ENCODE results near the gene HDAC4. TPM values are rescaled to one million over a fixed set of nuclear protein-coding genes. Genes with fewer than 3 reads are reported as not detected.

HDAC4 gene
- total RNA-seq, 2 donors from 2014 or later = 9.3 to 139 TPM

DNA sequence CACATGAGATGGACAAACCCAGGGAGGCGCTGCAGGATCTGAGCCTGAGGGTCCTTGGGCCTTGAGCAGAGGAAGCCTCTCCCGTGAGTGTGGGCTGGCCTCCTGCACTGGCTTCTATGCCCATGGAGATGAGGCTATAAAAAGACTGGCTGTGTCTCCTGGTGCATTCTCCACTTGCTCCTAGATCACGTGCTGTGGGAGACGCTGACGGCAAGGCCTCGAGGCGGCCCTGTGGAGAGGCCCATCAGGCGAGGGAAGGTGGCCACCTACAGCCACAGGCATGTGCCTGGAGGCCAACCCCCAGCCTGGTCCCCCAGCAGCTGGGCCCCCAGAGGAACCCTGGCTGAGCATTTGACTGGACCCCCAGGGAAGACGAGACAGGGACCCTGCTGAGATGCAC is 354.0 kb downstream of the HDAC4 start:
- TF ChIP-seq, protein P1, sequence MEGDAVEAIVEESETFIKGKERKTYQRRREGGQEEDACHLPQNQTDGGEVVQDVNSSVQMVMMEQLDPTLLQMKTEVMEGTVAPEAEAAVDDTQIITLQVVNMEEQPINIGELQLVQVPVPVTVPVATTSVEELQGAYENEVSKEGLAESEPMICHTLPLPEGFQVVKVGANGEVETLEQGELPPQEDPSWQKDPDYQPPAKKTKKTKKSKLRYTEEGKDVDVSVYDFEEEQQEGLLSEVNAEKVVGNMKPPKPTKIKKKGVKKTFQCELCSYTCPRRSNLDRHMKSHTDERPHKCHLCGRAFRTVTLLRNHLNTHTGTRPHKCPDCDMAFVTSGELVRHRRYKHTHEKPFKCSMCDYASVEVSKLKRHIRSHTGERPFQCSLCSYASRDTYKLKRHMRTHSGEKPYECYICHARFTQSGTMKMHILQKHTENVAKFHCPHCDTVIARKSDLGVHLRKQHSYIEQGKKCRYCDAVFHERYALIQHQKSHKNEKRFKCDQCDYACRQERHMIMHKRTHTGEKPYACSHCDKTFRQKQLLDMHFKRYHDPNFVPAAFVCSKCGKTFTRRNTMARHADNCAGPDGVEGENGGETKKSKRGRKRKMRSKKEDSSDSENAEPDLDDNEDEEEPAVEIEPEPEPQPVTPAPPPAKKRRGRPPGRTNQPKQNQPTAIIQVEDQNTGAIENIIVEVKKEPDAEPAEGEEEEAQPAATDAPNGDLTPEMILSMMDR (IDR thresholded peaks at IDR 0.05) = no peak
- no peak for TF ChIP-seq POLR2A (IDR thresholded peaks at IDR 0.05)
- DNase-seq = no peak
- H3K36me3 ChIP-seq (replicated peaks in 1 of 2; ENCODE audit: insufficient read depth in 1 of 2, low read depth in 2 of 2) = no peaks in the 10 kb centered on the region
- H3K9me3 ChIP-seq = no peaks in the 10 kb centered on the region
- no peaks in the 10 kb centered on the region for H3K4me1 ChIP-seq
- no peak overlapping the region for H3K27ac ChIP-seq
- no peak overlapping the region for H3K4me3 ChIP-seq
- WGBS, 2 donors = 92 to 93% methylated on average over 7 to 9 of the region's 9 CpGs
- no peaks in the 10 kb centered on the region for H3K27me3 ChIP-seq
- ATAC-seq = no peak
- intact Hi-C loops (cut with DNase I) = no loop called here

DNA sequence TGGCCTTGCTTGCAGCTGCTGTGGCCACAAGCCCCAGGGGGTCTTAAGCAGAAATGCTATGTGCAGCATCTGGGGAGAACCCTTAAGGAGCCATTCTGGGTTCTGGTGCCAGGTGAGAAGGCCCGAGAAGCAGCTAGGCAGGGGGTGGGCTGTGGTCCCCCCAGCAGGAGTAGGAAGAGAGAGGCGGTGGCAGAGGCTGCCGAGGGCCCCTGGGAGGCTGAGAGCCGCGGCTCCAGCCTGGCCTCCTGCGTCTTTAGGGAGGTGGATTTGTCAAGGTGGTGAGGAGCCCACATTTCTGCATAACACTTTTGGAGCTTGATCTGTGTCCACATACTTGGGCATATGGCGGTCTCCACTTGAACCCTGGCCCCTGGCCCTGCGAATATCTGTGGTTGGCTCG is 356.5 kb downstream of the HDAC4 start:
- TF ChIP-seq, protein P1 (IDR thresholded peaks at IDR 0.05) = no peak
- no peak for TF ChIP-seq POLR2A (IDR thresholded peaks at IDR 0.05)
- ATAC-seq (no peak), DNase-seq (no peak)
- no peaks in the 10 kb centered on the region for H3K4me1 ChIP-seq
- H3K36me3 ChIP-seq (replicated peaks in 1 of 2; ENCODE audit: insufficient read depth in 1 of 2, low read depth in 2 of 2) = no peaks in the 10 kb centered on the region
- WGBS, 2 donors = 71 to 80% methylated on average over 9 of the region's 9 CpGs
- H3K27me3 ChIP-seq = no peaks in the 10 kb centered on the region
- intact Hi-C loops (cut with DNase I) = no loop called here
- H3K9me3 ChIP-seq = no peaks in the 10 kb centered on the region
- no peak overlapping the region for H3K4me3 ChIP-seq
- no peak overlapping the region for H3K27ac ChIP-seq

DNA sequence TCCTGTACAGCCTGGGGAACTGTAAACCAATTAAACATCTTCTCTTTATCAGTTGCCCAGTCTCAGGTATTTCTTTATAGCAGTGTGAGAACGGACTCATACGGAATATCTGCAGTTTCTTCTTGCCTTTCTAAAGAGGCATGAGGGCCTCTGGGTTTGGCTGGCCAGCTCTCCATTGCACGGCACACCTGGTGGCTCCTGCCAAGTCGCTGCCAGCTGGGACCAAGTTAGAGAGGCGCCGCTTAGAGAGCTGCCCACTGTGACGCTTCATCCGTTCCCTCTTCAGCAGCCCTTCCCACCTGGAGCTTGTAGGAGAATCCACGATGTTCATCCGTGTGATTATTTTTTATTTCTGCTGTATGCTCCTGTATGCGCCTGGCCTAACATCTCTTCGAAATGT is 357.5 kb downstream of the HDAC4 start:
- no peak overlapping the region for H3K27ac ChIP-seq
- H3K4me3 ChIP-seq = no peak overlapping the region
- H3K27me3 ChIP-seq = no peaks in the 10 kb centered on the region
- intact Hi-C loops (cut with DNase I) = no loop called here
- H3K36me3 ChIP-seq (replicated peaks in 1 of 2; ENCODE audit: insufficient read depth in 1 of 2, low read depth in 2 of 2) = no peaks in the 10 kb centered on the region
- H3K9me3 ChIP-seq = no peaks in the 10 kb centered on the region
- H3K4me1 ChIP-seq = no peaks in the 10 kb centered on the region
- TF ChIP-seq, protein P1 (IDR thresholded peaks at IDR 0.05) = no peak
- no peak for TF ChIP-seq POLR2A (IDR thresholded peaks at IDR 0.05)
- no peak for DNase-seq
- WGBS, 2 donors = 90 to 92% methylated on average over 12 of the region's 12 CpGs
- ATAC-seq = no peak

DNA sequence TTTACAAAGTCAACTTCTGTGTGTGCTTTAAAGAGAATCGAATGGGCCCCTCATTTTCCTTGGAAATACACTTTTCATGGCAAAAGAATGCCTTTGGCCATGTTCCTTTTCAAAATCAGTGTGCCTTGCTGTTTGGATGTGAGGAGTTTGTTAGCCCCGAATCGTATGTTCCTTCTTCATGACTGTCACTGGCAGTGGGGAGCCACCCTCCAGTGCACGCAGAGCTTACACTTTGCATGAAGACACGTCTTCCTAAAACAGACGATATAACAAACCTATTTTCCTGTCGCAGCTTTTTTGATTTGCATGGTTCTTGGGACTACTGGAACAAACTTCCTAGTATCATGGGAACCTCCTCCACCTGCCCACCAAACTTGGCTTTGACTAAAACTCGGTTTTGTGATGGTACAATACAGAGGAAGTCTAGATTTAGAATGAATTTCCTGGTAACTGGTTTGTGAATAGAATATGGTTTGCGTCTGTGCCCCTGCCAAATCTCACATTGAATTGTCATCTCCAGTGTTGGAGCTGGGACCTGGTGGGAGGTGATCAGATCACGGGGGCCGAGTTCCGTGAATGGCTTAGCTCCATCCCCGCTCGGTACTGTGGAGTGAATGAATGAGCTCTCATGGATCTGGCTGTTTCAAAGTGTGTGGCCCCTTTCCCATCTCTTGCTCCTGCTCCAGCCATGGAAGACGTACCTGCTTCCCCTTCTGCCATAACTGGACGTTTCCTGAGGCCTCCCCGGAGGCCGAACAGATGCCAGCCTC is 358.1 kb downstream of the HDAC4 start:
- H3K4me1 ChIP-seq = no peaks in the 10 kb centered on the region
- DNase-seq (no peak), ATAC-seq (no peak)
- H3K27ac ChIP-seq = no peak overlapping the region
- no peaks in the 10 kb centered on the region for H3K27me3 ChIP-seq
- TF ChIP-seq, protein P1 (IDR thresholded peaks at IDR 0.05) = no peak
- no peak for TF ChIP-seq POLR2A (IDR thresholded peaks at IDR 0.05)
- H3K9me3 ChIP-seq = no peaks in the 10 kb centered on the region
- H3K36me3 ChIP-seq (replicated peaks in 1 of 2; ENCODE audit: insufficient read depth in 1 of 2, low read depth in 2 of 2) = no peaks in the 10 kb centered on the region
- H3K4me3 ChIP-seq = no peak overlapping the region
- WGBS, 2 donors = 70 to 76% methylated on average over 18 of the region's 18 CpGs
- intact Hi-C loops (cut with DNase I) = no loop called here

DNA sequence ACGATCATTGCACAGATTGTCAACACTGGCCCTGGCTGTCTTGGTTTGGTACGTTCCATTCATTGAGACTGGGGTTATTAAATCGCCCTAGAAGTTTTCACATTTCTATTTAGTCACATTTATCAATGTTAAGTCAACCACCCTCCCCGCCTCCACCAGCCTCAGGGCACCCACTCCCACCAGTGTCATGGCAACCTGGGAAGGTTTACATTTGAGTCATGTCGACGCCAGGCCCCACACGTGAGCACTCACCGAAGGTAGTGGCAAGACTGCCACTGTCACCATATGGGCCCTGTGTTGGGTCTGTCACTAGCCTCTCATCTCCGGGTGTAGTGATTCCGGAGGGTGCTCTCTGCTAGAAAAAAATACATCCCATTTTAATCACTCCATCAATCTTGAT is 358.8 kb downstream of the HDAC4 start:
- Histone ChIP-seq H3K4me1 (no peaks in the 10 kb centered on the region), H3K9me3 (no peaks in the 10 kb centered on the region), H3K36me3 (replicated peaks in 1 of 2; ENCODE audit: insufficient read depth in 1 of 2, low read depth in 2 of 2) (no peaks in the 10 kb centered on the region), H3K27ac (no peak overlapping the region), H3K4me3 (no peak overlapping the region), H3K27me3 (no peaks in the 10 kb centered on the region)
- 51 to 70% methylated on average over 10 of the region's 10 CpGs for WGBS, 2 donors
- TF ChIP-seq, protein P1 (IDR thresholded peaks at IDR 0.05) = no peak
- TF ChIP-seq POLR2A (IDR thresholded peaks at IDR 0.05) = no peak
- no peak for DNase-seq
- no peak for ATAC-seq
- intact Hi-C loops (cut with DNase I) = no loop called here
